Erythroblast (primary cell): ENCODE data around the gene FBXO31.

Experiments used
- GATA1 ChIP-seq: IDR thresholded peaks from 2 replicates; pipeline ENCODE4 v1.6.1; 2011; ENCODE audit warnings: low read depth, mild to moderate bottlenecking, control low read depth, low read length, moderate library complexity
- POLR2A ChIP-seq: IDR thresholded peaks from 2 replicates; pipeline ENCODE4 v1.6.1; 2011; ENCODE audit warnings: mild to moderate bottlenecking, low read length

GRCh38 chr16:87343753-87344050 is 39.9 kb downstream of the FBXO31 start:
- no peak for TF ChIP-seq POLR2A
- TF ChIP-seq GATA1 = no peak
